ENCODE results near the gene CFAP77.

DNA sequence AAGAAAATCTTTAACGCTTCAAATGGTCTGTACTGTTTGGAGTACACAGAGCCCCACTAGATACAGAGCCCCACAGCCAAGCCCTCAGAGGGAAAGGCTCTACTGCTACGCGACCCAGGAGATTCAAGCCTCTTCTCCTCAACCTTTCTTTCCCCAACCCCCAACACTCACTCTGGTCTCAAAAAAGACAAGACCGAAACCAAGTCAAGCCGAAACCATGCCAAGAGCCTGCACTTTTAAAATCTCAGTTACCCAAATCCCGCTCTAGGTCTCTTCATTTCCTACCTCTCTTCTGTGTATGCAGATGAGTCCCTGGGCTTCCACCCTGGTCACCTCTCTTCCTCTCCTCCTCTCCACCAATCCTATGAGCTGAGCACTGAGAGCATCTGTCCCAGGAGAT is 204.3 kb downstream of the CFAP77 start:
- TF ChIP-seq, protein P1, sequence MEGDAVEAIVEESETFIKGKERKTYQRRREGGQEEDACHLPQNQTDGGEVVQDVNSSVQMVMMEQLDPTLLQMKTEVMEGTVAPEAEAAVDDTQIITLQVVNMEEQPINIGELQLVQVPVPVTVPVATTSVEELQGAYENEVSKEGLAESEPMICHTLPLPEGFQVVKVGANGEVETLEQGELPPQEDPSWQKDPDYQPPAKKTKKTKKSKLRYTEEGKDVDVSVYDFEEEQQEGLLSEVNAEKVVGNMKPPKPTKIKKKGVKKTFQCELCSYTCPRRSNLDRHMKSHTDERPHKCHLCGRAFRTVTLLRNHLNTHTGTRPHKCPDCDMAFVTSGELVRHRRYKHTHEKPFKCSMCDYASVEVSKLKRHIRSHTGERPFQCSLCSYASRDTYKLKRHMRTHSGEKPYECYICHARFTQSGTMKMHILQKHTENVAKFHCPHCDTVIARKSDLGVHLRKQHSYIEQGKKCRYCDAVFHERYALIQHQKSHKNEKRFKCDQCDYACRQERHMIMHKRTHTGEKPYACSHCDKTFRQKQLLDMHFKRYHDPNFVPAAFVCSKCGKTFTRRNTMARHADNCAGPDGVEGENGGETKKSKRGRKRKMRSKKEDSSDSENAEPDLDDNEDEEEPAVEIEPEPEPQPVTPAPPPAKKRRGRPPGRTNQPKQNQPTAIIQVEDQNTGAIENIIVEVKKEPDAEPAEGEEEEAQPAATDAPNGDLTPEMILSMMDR (IDR thresholded peaks at IDR 0.05) = no peak
- TF ChIP-seq RFX5 (IDR thresholded peaks at IDR 0.05; ENCODE audit: low read length) = no peak
- TF ChIP-seq POLR2AphosphoS5 (IDR thresholded peaks at IDR 0.05; ENCODE audit: low read depth, low read length) = no peak
- TF ChIP-seq, protein P2, sequence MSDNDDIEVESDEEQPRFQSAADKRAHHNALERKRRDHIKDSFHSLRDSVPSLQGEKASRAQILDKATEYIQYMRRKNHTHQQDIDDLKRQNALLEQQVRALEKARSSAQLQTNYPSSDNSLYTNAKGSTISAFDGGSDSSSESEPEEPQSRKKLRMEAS (IDR thresholded peaks at IDR 0.05; ENCODE audit: low read depth) = no peak
- TF ChIP-seq, protein P3, sequence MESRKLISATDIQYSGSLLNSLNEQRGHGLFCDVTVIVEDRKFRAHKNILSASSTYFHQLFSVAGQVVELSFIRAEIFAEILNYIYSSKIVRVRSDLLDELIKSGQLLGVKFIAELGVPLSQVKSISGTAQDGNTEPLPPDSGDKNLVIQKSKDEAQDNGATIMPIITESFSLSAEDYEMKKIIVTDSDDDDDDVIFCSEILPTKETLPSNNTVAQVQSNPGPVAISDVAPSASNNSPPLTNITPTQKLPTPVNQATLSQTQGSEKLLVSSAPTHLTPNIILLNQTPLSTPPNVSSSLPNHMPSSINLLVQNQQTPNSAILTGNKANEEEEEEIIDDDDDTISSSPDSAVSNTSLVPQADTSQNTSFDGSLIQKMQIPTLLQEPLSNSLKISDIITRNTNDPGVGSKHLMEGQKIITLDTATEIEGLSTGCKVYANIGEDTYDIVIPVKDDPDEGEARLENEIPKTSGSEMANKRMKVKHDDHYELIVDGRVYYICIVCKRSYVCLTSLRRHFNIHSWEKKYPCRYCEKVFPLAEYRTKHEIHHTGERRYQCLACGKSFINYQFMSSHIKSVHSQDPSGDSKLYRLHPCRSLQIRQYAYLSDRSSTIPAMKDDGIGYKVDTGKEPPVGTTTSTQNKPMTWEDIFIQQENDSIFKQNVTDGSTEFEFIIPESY (IDR thresholded peaks at IDR 0.05; ENCODE audit: borderline replicate concordance, low read depth) = no peak
- no peak for TF ChIP-seq NFIC (IDR thresholded peaks at IDR 0.05; ENCODE audit: borderline replicate concordance)
- TF ChIP-seq, protein P4, sequence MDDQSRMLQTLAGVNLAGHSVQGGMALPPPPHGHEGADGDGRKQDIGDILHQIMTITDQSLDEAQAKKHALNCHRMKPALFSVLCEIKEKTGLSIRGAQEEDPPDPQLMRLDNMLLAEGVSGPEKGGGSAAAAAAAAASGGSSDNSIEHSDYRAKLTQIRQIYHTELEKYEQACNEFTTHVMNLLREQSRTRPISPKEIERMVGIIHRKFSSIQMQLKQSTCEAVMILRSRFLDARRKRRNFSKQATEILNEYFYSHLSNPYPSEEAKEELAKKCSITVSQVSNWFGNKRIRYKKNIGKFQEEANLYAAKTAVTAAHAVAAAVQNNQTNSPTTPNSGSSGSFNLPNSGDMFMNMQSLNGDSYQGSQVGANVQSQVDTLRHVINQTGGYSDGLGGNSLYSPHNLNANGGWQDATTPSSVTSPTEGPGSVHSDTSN (IDR thresholded peaks at IDR 0.05) = no peak
- TF ChIP-seq, protein P5, sequence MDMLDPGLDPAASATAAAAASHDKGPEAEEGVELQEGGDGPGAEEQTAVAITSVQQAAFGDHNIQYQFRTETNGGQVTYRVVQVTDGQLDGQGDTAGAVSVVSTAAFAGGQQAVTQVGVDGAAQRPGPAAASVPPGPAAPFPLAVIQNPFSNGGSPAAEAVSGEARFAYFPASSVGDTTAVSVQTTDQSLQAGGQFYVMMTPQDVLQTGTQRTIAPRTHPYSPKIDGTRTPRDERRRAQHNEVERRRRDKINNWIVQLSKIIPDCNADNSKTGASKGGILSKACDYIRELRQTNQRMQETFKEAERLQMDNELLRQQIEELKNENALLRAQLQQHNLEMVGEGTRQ (IDR thresholded peaks at IDR 0.05; ENCODE audit: borderline replicate concordance, low read depth, low read length) = no peak
- TF ChIP-seq EZH2phosphoT487 (IDR thresholded peaks at IDR 0.05; ENCODE audit: borderline replicate concordance, low read depth) = no peak
- TF ChIP-seq SMC3 (IDR thresholded peaks at IDR 0.05; ENCODE audit: low read depth, low read length) = no peak
- TF ChIP-seq, protein P6, sequence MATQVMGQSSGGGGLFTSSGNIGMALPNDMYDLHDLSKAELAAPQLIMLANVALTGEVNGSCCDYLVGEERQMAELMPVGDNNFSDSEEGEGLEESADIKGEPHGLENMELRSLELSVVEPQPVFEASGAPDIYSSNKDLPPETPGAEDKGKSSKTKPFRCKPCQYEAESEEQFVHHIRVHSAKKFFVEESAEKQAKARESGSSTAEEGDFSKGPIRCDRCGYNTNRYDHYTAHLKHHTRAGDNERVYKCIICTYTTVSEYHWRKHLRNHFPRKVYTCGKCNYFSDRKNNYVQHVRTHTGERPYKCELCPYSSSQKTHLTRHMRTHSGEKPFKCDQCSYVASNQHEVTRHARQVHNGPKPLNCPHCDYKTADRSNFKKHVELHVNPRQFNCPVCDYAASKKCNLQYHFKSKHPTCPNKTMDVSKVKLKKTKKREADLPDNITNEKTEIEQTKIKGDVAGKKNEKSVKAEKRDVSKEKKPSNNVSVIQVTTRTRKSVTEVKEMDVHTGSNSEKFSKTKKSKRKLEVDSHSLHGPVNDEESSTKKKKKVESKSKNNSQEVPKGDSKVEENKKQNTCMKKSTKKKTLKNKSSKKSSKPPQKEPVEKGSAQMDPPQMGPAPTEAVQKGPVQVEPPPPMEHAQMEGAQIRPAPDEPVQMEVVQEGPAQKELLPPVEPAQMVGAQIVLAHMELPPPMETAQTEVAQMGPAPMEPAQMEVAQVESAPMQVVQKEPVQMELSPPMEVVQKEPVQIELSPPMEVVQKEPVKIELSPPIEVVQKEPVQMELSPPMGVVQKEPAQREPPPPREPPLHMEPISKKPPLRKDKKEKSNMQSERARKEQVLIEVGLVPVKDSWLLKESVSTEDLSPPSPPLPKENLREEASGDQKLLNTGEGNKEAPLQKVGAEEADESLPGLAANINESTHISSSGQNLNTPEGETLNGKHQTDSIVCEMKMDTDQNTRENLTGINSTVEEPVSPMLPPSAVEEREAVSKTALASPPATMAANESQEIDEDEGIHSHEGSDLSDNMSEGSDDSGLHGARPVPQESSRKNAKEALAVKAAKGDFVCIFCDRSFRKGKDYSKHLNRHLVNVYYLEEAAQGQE (IDR thresholded peaks at IDR 0.05; ENCODE audit: low read depth, low read length) = no peak
